GM23338 (cell line): ENCODE measurements around the gene ZSWIM9.

Source experiments
- EZH2 ChIP-seq: fragments of 200-600 bp; sonication (generic); IDR thresholded peaks from one replicate; pipeline ENCODE4 v1.8.0; 2017; ENCODE audit warnings: antibody characterized with exemption, mild to moderate bottlenecking, low read depth; ENCODE audit not compliant: unreplicated experiment
- POLR2AphosphoS5 ChIP-seq: IDR thresholded peaks from 2 replicates; pipeline ENCODE4 v1.6.1; 2016; ENCODE audit warnings: antibody characterized with exemption, low read depth
- ZNF331 ChIP-seq: fragments of 250-450 bp; sonication (Bioruptor Pico); IDR thresholded peaks from 2 replicates; pipeline ENCODE4 v1.5.0; 2020; ENCODE audit warnings: low read depth, mild to moderate bottlenecking, moderate library complexity
- TF ChIP-seq, protein P1 (sequence below), 2 experiments: fragments of 200-600 bp in 1 of 2; sonication (generic) in 1 of 2; conservative IDR thresholded peaks; 2 replicates each; pipeline versions ENCODE4 v1.5.1 to v1.6.1; 2016 to 2017; ENCODE audit warnings: antibody characterized with exemption in 2 of 2, low read depth in 2 of 2, mild to moderate bottlenecking in 2 of 2, moderate library complexity in 1 of 2
- TF ChIP-seq, protein P2 (sequence below): IDR thresholded peaks from one replicate; pipeline ENCODE4 v1.6.1; 2018; ENCODE audit warnings: antibody characterized with exemption; ENCODE audit not compliant: unreplicated experiment

GRCh38 chr19:48221628-48222027 lies 51.1 kb downstream of the ZSWIM9 start:
- TF ChIP-seq, protein P1, sequence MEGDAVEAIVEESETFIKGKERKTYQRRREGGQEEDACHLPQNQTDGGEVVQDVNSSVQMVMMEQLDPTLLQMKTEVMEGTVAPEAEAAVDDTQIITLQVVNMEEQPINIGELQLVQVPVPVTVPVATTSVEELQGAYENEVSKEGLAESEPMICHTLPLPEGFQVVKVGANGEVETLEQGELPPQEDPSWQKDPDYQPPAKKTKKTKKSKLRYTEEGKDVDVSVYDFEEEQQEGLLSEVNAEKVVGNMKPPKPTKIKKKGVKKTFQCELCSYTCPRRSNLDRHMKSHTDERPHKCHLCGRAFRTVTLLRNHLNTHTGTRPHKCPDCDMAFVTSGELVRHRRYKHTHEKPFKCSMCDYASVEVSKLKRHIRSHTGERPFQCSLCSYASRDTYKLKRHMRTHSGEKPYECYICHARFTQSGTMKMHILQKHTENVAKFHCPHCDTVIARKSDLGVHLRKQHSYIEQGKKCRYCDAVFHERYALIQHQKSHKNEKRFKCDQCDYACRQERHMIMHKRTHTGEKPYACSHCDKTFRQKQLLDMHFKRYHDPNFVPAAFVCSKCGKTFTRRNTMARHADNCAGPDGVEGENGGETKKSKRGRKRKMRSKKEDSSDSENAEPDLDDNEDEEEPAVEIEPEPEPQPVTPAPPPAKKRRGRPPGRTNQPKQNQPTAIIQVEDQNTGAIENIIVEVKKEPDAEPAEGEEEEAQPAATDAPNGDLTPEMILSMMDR (conservative IDR thresholded peaks at IDR 0.05; ENCODE audit: low read depth in 2 of 2) = no peak
- TF ChIP-seq EZH2 = no peak
- TF ChIP-seq, protein P2, sequence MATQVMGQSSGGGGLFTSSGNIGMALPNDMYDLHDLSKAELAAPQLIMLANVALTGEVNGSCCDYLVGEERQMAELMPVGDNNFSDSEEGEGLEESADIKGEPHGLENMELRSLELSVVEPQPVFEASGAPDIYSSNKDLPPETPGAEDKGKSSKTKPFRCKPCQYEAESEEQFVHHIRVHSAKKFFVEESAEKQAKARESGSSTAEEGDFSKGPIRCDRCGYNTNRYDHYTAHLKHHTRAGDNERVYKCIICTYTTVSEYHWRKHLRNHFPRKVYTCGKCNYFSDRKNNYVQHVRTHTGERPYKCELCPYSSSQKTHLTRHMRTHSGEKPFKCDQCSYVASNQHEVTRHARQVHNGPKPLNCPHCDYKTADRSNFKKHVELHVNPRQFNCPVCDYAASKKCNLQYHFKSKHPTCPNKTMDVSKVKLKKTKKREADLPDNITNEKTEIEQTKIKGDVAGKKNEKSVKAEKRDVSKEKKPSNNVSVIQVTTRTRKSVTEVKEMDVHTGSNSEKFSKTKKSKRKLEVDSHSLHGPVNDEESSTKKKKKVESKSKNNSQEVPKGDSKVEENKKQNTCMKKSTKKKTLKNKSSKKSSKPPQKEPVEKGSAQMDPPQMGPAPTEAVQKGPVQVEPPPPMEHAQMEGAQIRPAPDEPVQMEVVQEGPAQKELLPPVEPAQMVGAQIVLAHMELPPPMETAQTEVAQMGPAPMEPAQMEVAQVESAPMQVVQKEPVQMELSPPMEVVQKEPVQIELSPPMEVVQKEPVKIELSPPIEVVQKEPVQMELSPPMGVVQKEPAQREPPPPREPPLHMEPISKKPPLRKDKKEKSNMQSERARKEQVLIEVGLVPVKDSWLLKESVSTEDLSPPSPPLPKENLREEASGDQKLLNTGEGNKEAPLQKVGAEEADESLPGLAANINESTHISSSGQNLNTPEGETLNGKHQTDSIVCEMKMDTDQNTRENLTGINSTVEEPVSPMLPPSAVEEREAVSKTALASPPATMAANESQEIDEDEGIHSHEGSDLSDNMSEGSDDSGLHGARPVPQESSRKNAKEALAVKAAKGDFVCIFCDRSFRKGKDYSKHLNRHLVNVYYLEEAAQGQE = no peak
- TF ChIP-seq POLR2AphosphoS5 = no peak
- TF ChIP-seq ZNF331 (CRISPR knock-in tag) = no peak
